AG09319 (cell line): ENCODE measurements around the gene SLC6A1.

Experiments
- DNase-seq: peaks from one replicate; pipeline ENCODE4 v3.0.0-alpha.2; 2010; ENCODE audit warnings: low read depth; ENCODE audit errors: extremely low read depth
- CTCF ChIP-seq: IDR thresholded peaks from 2 replicates; pipeline ENCODE4 v1.5.1; 2011; ENCODE audit warnings: low read depth, mild to moderate bottlenecking, inconsistent platforms, low read length, moderate library complexity

The SLC6A1 gene

DNA sequence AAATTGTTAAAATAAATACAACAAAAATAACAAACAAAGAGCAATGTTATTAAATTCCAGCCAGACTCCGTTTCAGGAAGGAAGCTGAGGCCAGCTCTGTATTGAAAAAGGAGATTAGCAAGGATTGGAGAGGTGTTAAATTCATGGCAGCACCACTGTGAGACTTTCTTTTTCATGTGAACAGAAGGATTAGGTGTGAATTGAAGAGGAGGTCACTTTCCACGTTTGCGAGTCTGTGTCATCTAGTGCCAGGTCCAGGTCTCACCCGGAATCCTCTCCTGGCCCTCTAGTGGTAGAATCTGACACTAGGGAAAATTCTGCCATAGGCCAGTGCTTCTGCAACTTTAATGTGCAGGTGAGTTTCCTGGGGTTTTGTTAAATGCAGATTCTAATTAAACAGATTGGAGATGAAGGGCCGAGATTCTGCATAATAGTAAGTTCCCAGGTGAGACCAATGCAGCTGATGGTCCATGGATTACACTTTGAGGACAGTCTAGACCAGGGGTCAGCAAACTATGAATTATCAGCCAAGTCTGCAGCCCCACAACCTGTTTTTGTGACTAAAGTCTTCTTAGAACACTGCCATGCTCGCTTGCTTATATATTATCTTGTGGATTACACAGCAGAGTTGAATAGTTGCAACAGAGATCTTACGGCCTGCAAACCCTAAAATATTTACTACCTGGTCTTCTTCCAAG is 9.2 kb upstream of the SLC6A1 start:
- TF ChIP-seq CTCF, result peak; percentile 81
- no peak for DNase-seq

DNA sequence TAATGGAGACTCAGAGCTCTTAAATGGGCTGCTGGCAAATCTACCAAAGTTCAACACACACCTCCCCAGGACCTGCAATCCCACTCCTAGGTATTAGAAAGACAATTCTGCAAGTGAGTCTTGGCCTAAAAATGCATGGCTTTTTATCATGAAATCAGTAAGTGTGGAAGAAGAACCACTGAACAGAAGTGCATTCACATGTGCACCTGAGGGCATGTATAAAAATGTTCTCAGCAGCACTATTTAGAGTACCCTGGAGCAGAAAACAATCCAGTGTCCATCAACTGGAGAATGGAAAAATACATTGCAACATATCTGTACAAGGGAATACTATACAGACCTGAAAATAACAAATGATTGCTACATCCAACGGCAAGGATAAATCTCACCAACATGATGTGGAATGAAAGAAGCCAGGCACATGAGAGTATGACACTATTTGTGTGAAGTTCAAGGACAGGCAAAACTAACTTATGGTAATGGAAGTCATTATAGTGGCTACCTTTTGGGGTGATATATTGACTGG is 8.1 kb upstream of the SLC6A1 start:
- TF ChIP-seq CTCF, result no peak
- no peak for DNase-seq

DNA sequence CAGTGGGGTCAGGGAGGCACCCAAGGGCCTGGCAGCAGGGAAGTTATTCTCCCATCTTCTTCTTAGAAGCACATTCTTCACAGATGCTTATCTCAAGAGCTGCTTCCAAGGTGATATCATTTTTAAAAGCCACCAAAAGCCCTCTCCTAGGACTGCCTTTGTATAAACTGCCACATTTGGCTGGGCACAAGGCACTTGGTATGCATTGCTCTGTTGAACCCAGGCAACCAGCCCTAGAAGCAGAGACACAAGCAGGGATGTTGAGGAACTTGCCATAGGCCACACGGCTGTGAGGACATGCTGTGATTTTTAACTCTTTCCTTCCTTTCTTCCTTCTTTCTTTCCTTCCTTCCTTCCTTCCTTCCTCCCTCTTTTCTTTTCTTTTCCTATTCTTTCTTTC is 7.4 kb upstream of the SLC6A1 start:
- no peak for TF ChIP-seq CTCF
- no peak for DNase-seq

DNA sequence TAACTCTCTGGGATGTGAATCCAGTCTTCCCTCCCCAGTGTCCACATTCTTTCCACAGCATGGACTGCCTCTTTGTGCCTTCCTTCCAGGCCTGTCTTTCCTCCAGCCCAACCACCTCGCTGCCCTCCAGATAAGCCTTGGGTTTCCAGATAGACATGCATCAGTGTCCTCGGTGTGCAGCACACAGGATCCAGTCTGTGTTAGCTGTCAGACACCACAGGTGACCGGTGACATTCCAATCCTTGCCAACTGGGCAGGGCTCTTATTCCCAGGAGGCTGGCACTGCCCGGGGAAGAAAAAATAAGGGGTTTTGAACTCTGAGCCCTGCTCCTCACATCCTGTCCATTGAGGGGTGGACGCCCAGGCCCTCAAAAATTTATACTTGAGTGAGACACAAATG is 6.0 kb upstream of the SLC6A1 start:
- TF ChIP-seq CTCF, result no peak
- no peak for DNase-seq

DNA sequence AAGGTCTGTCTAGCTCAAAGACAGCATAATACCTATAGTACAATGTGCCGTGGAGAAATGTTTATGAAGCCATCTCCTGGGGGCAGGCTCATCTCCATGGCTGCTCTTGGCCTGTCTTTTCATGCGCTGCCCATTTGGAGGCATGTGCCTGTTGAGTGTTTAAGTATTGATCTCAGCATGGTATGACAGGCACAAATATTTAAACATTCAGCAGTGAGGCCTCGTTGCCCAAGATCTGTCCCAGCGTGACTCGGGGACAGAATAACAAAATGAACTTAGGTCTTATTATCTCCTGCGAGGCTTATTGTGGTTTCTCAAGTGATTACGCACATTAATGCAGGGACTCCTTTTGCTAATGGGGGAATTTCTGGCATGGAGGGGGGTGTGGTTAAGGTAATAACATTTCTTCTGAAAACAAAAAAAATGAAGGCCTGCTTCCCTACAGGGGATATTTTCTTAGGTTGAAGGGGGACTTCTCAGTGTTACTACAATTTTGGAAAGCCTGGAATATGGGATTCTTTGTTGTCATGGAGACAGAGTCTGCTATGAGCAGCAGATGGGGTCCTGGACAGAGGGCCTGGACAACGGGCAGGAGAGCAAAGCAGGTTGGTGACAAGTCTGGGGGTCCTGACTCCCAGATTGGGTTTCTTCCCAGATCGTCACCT is 4.4 kb upstream of the SLC6A1 start:
- no peak for DNase-seq
- no peak for TF ChIP-seq CTCF

GRCh38 chr3:10988991-10989484 is 3.5 kb upstream of the SLC6A1 start:
- TF ChIP-seq CTCF, result no peak

DNA sequence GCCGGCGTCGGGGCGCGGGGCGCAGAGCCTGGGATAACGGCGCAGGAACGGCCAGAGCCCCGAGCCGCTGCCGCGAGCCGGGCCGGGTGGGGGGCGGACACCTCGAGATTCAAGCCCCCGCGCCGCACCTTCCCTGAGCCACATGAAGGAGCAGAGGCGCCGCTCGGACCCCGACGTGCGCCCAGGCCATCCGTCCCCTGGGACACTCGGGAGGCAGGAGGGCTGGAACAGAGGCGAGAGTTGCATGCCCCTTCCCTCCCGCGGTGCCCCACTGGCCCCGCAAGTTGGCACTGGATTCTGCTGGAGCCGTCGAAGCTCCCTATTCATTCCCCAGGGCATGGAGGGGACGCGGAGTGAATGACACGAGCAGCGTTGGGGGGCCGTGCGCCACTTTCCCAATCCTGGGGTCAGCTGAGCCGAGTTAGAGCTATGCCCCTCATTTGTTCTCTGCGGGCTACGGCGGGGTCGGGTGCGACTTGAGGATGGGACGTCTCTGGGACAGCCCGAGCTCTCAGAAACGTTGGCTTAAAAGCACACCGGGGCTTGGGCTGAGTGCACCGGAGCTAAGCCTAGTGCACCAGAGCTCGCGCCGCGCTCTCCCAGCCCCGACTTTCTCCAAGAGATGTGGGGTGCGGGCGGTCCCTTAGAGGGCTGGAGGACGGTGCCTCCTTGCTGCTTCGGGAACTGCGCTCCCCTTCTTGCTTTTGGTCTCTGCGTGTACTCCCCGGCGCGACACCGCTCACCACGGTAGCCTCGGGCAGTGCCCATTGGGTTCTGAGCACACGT is 588 bp downstream of the SLC6A1 start:
- DNase-seq, result no peak
- TF ChIP-seq CTCF, result no peak

More at GRCh38 chr3:10988991-10989484, 3.5 kb upstream of the SLC6A1 start:
- no peak for DNase-seq
